GM19239 (cell line): ENCODE measurements around the gene MAP1LC3B2.

Source experiments
- DNase-seq: peaks from one replicate; pipeline ENCODE4 v3.0.0; 2011; ENCODE audit warnings: low spot score; ENCODE audit not compliant: insufficient read length
- FAIRE-seq: peaks from 2 replicates; lab custom pipeline; 2011; peaks lifted over from hg19 to GRCh38; lab: Jason Lieb, UNC

The MAP1LC3B2 gene

DNA sequence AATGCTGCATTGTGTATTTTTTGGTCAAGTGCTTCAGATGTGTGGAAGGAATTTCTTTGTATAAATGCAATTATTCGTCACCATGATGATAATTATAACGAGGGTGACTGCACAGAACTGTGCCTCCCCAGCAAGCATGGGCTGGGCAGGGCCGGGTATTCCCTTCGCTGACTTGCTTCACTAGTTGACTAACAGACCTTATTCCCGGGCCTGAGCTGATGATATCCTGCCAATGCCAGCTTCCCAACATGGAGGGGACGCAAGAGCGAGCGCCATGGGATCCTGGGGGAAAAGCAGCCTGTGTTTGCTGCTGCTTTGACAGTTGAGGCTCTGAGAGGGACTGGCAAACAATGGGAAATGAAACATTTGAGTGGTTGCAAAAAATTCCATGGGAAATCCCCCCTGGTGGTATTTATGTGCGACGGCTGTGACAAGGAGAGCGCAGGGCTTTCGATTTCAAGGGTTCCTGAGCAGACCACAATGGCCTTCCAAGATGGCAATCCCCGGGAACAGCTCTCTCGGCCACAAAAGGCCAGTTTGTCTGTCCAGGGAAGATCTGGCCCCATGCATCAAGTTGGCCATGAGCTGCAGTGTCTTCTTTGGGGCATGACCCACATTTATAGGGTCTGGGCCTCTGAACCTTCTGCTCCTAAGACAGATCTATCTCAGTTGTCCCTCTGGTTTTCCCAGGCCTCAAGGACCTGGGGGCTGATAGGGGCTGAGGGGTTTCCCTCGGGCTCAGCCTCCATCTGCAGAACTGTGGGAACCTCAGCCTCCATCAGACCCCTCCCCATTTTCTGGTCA is 21.9 kb upstream of the MAP1LC3B2 start:
- FAIRE-seq = peak; percentile 21
- no peak for DNase-seq

DNA sequence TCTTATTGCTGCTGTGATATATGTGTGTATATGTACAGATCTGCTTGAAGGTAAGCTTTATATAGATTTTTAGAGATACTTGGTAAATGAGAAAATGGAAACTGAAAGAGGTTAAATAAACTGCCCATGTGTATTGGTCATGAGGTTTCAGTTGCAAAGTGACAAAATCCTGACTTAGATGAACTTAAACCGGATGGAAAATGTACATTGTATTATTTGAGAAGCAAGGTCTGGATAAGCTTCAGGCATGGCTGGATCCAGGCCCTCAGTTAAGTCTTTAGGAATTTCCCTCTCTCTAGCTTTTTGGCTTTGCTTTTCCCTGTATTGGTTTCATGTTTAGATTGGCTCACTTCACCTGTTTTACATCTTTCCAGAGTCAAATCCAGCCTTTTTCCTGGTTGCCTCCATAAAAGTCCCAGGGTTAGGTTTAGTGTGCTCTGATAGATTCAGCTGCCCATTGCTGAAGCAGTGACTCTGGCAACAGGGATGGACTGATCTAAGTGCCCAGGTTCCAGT is 21.0 kb upstream of the MAP1LC3B2 start:
- FAIRE-seq = peak; percentile 88
- DNase-seq = no peak

DNA sequence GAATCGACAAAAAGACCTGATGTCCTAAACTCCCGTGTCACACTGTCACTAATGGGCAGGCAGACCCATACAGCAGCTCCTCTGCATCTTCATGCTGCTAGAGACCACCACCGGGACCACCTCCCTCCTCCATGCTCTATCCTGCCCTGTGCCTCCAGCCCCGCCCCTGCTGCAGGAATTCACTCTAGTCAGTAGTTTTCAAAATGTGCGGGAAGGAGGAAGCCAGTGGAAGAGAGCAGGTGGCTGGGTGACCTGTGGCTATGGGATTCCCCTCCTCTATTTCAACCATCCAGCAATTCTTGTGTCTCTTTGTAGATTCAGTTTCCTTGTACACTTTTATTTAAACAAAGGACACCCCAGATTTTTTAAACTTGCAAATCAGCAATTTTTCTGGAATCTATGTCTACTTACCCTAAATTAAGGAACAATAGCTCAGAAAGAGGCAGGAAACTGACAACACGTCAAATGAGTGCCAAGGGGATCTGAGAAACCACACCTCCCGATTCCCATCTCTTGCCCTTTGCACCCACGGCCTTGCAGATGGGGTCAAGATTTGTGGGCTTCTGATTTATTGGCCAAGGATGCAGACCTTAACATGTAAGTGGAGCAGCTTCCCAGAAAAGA is 20.4 kb upstream of the MAP1LC3B2 start:
- FAIRE-seq = no peak
- DNase-seq = no peak

DNA sequence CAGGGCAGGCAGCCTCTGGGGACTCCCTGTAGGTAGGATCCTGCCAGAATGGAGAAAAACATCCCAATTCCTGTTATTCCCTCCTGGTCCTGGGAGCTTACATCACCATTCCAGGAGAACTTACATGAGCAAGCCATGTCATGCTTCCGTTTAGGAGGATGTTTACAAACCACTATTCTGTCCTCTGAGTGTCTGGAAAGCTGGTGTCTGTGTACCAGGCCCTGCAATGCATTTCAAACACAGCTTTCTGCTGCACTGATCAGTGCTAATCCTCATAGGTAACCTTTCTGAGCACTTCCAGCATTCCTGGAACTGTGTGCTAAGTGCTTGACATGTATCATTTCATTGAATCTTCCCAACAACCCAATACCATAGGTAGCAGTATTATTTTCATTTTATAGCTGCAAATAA is 19.8 kb upstream of the MAP1LC3B2 start:
- DNase-seq = no peak
- FAIRE-seq = no peak

DNA sequence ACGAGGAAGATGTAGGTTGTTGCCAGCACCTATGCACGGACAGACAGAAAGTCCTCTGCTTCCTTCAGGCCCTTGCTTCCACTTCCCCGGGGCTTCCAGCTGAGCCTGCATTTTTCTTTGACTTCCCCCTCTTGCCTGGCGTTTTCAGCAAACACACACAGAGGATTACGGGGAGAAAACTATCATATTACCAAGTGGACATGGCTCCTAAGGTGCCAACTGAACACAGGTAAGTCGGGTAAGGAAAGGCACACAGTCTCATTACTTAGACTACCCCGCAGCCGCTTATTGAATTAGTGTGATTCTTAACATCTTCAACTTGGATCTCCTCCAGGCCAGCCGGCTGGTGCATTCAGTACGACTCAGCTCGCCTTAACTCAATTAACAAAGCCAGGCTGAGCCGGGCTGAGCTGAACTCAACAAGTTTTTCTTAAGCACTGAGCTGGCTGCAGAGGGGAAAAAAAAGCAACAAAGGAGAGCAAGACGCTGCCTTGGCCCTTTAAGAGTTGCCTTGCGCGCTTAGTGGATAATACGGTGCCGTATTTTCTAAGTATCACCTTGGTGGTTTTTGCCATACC is 19.2 kb upstream of the MAP1LC3B2 start:
- DNase-seq (no peak), FAIRE-seq (no peak)

DNA sequence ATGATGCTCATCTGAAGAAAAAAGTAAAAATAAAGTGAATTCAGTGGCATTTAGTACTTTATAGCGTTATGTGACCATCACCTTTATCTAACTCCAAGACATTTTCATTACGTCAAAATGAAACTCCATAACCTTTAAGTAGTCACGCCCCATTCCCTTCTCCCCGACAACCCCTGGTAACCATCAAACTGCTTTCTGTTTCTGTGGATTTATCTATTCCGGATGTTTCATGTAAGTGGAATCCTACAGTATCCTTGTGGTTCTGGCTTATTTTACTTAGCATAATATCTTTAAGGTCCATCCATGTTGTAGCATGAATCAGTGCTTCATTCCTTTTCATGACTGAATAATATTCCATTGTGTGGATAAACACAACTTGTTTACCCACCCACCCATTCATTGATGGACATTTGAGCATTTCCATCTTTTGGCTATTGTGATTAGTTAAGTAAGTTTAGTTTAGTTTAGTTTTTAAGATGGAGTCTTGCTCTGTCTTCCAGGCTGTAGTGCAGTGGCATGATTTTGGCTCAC is 18.5 kb upstream of the MAP1LC3B2 start:
- DNase-seq (no peak), FAIRE-seq (no peak)

DNA sequence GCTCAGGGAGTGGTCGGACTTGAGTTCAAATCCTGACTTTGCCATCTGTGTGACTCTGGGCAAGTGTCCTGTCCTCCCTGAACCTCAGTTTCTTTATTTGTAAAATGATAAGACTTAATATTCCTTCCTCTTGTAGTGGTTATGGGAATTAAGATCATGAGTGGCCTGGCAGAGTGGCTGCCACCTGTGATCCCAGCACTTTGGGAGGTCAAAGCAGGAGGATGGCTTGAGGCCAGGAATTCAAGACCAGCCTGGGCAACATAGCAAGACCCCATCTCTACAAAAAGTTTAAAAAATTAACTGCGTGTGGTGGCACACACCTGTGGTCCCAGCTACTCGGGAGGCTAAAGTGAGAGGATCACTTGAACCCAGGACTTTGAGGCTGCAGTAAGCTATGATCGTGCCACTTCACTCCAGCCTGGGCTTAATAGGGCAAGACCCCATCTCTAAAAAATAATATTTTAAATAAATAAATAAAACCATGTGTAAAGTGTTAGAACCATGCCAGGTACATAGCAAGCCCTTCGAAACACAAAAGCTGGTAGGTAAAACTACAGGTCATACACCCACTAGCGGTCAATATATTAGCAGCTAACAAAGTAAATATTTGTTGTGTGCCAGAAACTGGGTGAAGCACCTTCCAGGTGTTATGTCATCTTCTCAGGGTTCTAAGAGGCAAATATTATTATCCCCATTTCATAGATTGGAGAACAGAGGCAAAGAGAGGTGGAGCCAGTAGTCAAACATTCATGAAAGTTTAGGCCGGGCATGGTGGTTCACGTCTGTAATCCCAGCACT is 17.4 kb upstream of the MAP1LC3B2 start:
- FAIRE-seq (no peak), DNase-seq (no peak)

DNA sequence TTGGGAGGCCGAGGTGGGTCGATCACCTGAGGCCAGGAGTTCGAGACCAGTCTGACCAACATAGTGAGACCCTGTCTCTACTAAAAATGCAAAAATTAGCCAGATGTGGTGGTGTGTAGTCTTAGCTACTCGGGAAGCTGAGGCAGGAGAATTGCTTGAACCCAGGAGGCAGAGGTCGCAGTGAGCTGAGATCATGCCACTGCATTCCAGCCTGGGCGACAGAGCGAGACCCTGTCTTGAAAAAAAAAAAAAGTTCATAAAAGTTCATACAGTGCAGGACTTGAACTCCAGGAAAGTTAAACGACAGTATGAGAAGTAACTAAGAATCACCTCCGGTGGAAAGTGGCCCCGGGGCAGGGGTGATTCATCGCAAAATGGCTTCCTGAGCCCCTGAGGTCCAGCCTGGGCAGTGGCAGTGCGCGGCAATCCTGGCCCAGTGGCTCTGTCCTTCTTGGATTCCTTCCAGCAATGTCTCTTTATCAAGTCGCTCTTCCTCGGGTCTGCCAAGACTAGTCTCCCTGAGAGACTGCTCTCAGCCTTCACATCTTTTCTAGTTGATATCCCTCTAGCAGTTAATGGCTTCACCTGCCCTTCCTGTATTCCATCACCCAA is 16.7 kb upstream of the MAP1LC3B2 start:
- DNase-seq = no peak
- no peak for FAIRE-seq

DNA sequence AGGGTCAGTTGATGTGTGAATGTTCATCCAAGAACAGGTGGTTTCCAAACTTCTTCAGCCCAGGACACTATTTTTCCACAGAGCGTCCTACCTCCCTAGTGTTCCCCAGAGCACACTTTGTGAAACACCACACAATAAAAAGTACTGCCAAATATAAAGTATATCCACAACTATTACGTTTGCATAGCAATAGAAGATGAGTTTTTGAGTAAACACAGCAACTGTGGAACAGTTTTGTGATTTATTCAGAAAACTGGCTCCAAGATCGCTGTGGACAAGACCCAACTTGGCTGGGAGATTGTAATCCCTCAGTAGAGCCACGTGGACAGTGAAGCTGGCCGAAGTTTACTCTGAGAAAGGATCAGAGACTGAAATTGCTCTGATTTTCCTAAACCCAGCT is 14.5 kb upstream of the MAP1LC3B2 start:
- DNase-seq (no peak), FAIRE-seq (no peak)

DNA sequence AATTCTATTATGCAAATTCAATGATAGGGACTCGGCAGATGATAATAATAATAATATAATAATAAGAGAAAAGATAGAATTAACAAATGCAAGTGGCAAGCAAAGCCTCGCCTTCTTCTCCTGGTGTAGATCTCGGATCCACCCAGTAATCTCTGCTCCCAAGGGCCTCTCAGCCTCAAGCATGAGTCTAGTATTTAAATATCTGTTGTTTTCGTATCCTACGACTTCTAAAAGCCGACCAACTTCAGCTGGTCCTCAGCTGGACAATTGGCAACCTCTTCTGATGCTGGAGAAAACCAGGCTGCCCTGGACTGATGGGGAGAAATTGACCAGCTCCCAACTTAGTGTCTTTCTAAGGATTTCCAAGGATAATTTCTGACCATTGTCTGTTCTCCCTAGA is 14.0 kb upstream of the MAP1LC3B2 start:
- no peak for DNase-seq
- no peak for FAIRE-seq

DNA sequence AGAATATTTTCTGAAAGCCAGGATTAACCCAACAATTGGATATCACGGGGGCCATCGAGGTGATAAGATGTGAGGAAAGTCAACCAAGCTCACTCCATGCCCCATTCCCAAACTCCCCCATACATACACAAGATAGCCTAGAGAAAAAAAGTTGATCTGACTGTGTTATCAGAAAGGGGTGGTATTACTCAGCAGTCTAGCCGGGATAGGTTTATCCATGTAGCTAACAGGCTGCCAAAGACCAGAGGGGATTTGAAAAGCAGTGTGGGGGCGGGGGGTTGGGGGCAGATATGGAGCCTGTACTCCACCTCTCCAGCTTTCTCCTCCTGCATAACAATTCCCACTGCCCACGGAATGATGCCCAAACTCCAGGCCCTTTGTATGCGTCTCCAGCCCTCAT is 13.2 kb upstream of the MAP1LC3B2 start:
- DNase-seq = no peak

DNA sequence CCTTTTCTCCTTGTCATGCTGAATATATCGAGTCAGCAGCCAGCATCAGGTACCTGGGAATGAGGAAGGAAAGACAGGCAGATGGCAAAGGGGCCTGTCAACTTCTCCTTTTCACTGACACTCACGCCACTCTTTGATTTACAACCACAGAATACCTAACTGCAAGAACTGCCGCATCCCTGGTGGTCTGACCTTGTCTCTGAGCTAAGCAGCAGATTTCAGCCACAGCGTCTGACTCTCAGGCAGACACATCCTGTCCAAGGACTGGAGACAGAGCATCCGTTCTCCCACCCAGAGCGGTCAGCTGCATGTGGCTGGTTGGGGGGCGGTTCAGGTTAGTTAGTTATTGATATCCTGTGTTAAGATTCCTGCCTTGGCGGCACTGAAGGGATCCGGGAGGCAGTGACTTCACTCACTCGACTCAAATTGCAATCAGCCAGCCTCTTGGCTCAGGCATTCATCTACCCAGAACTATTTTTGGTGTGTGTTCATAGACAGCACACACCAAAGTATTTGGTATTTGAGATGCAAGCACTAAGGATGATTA is 11.2 kb upstream of the MAP1LC3B2 start:
- FAIRE-seq = peak; percentile 89
- DNase-seq = peak; percentile 54

More for the DNA sequence above, 13.2 kb upstream of the MAP1LC3B2 start:
- FAIRE-seq = no peak

DNA sequence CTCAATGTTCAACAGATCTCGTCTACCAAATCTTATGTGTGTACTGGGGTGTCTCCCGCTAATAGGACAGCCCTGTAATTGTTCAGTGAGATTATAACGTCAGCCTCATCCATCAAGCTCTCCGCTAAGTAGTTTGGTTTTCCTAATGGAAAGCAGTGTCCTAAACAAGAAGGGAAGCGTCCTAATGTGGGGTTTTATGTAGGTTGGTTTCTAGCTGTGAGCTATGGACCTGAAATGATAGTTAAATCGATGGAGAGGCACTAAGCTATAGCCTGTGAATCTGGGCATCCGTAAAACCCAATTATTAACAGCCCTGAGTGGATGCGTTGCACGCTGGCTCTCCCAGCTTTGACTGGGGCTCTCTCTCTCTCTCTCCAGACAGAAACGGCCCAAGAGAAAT is 9.2 kb upstream of the MAP1LC3B2 start:
- FAIRE-seq (no peak), DNase-seq (no peak)

DNA sequence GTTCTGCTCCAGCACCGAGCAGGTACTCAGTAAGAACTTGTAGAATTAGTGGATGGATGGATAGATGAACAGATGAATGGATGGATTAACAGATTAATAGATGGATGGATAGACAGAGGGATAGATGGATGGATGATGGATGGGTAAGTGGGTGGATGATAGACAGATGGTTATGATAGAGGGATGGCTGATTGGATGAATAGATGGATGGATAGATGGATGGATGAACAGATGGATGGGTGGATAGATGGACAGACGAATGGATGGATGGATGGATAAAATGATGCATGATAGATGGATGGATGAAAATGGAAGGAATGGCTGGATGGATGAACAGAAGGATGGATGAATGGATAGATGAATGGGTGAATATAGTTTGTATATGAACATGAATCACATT is 8.0 kb upstream of the MAP1LC3B2 start:
- no peak for DNase-seq
- no peak for FAIRE-seq

DNA sequence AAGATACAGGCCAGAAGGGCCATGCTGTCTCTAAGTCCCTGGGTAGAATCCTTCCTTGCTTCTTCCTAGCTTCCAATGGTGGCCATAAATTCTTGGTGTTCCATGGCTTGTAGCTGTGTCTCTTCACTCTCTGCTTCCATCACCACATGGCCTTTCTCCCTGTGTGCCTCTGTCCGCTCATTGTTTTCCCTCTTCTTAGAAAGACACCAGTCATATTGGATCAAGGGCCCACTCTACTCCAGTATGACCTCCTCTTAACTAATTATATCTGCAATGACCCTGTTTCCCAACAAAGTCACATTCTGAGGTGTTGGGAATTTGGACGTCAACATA is 7.6 kb upstream of the MAP1LC3B2 start:
- FAIRE-seq (no peak), DNase-seq (no peak)

DNA sequence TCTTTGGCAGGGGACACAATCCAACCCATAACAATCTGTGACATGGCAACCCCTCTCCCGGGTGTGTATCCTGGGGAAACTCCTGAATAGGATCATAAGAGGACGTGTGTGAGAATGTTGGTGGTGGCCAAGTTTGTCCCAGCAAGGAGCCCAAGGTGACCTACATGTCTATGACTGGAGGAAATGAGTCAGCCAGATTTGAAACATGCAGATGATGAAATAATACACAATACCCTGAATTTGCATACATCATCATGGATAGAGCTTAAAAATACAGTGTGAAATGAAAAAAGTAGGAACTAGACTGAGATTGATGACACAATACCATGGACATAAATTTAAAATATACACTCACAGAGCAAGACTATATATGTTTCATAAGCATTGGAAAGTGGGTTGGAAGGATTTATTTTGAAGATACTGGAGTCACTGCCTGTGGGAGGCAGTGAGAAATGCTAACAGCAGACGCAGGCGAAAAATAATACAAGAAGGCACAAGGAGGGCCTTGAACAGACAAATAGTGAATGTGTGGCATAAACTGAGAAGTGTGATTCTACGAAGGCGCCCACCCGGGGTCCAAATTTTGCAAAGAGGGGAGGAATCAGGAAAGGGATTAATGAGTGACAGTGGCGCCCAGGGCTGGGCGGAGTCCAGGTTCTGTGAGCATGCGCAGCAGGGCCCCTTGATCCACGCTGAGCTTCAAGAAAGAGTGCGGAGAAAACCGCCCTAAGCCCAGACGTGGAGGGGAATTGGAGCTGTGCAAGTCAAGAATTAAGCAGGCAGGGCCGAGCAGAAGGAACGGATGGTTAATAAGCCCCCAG is 7.0 kb upstream of the MAP1LC3B2 start:
- no peak for DNase-seq
- FAIRE-seq = no peak

DNA sequence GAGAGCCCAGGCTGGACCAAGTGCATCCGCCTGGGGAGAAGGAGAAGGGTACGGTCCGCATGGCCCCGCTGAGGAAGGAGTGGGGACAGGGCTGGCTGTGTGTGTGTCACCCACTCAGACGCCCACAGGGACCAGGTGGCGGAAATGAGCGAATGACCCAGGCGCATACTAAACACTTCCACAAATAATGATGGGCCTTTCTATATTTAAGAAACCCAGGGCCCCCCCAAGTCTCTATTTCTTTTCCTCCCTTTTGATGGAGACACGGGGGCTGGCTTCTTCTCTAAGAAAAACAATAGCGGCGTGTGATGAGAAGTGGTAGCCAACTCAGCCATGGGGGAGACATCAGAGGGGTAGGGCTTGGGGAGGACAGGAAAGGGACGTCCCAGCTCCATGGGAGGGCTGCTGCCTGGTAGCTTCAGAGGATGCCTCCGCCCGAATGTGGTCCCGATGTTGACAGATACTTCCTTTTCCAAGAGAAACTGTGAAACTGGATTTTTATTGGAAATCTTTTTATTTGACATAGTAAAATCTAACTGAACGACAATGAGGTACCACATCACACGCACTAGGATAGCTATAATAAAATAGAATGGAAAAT is 6.3 kb upstream of the MAP1LC3B2 start:
- no peak for FAIRE-seq

DNA sequence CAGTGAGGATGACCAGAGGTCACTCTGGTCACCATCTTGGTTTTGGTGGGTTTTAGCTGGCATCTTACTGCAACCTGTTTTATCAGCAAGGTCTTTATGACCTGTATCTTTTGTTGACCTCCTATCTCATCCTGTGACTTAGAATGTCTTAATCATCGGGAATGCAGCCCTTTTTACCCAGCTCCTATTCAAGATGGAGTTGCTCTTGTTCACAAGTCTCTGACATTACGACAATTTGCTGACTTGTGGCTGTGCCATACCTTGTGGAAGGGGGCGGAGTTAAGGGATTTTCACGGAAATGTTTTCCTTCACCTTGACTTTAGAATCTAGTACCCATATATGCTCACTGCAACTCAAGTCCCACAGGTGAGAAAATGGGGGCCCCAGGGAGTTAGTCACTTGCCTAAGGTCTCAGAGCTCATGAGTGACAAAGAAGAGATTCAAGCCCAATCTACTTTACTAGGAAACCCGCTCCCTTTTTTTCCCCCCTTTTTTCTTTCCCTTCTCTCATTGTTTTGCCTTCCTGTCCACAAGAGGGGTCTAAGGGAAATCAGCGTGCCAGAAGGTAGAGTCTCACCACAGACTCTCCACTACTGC is 2.7 kb upstream of the MAP1LC3B2 start:
- DNase-seq (no peak), FAIRE-seq (no peak)

More for the DNA sequence above, 6.3 kb upstream of the MAP1LC3B2 start:
- no peak for DNase-seq
